AG04450 (cell line): ENCODE results near the gene EFCAB6. TPM values are rescaled to one million over a fixed set of nuclear protein-coding genes. Genes with fewer than 3 reads are reported as not detected.

Source experiments
- CTCF ChIA-PET: fragments of 300-600, 350-600 bp; formaldehyde crosslinking; extraction: SDS; loops from one replicate; lab custom pipeline; 2022; ENCODE audit warnings: antibody characterized with exemption, inconsistent platforms; lab: Charles Lee
- POLR2A ChIA-PET: fragments of 350-600 bp; formaldehyde crosslinking; extraction: SDS; loops from one replicate; lab custom pipeline; 2021; ENCODE audit warnings: antibody characterized with exemption, inconsistent platforms; lab: Yijun Ruan, JAX
- DNase-seq: peaks from one replicate; pipeline ENCODE4 v3.0.0-alpha.2; 2011; ENCODE audit warnings: low read depth, low spot score
- H3K27ac ChIP-seq: one replicate; pipeline ENCODE4 v1.5.1; 2012; ENCODE audit warnings: low read depth, low read length, control low read depth
- H3K27me3 ChIP-seq: one replicate; pipeline ENCODE4 v1.6.0; 2012; ENCODE audit warnings: low read length; ENCODE audit not compliant: control insufficient read depth, insufficient read depth
- H3K4me3 ChIP-seq: 2 replicates; pipeline ENCODE4 v1.5.1; 2011; ENCODE audit warnings: mild to moderate bottlenecking, low read depth, low read length, control low read depth
- H3K9me3 ChIP-seq: 2 replicates; pipeline ENCODE4 v1.5.1; 2012; ENCODE audit warnings: low read length; ENCODE audit not compliant: control insufficient read depth, insufficient read depth
- polyA plus RNA-seq: library from polyadenylated mRNA; depleted of rRNA; stranded (reverse); fragments of >200 nt; gene quantifications from 2 replicates; pipeline ENCODE4 v1.2.3, GENCODE V29; 2011
- TF ChIP-seq, protein P1 (sequence below): IDR thresholded peaks from 2 replicates; pipeline ENCODE4 v1.5.1; 2011; ENCODE audit warnings: low read depth, low read length, control low read depth, inconsistent platforms

Gene EFCAB6
- polyA plus RNA-seq, 1 experiment: 1.4 TPM

- no peak overlapping the region for H3K27ac ChIP-seq
- TF ChIP-seq, protein P1, sequence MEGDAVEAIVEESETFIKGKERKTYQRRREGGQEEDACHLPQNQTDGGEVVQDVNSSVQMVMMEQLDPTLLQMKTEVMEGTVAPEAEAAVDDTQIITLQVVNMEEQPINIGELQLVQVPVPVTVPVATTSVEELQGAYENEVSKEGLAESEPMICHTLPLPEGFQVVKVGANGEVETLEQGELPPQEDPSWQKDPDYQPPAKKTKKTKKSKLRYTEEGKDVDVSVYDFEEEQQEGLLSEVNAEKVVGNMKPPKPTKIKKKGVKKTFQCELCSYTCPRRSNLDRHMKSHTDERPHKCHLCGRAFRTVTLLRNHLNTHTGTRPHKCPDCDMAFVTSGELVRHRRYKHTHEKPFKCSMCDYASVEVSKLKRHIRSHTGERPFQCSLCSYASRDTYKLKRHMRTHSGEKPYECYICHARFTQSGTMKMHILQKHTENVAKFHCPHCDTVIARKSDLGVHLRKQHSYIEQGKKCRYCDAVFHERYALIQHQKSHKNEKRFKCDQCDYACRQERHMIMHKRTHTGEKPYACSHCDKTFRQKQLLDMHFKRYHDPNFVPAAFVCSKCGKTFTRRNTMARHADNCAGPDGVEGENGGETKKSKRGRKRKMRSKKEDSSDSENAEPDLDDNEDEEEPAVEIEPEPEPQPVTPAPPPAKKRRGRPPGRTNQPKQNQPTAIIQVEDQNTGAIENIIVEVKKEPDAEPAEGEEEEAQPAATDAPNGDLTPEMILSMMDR: no peak
- DNase-seq: no peak
- H3K27me3 ChIP-seq: peaks cover 31% of the 10 kb centered on the region
- CTCF ChIA-PET: no interaction called here
- POLR2A ChIA-PET: no interaction called here
- no peak overlapping the region for H3K4me3 ChIP-seq
- no peaks in the 10 kb centered on the region; the same call in 1 of the 2 replicates for H3K9me3 ChIP-seq
These were observed 21.5 kb upstream of the EFCAB6 start for GRCh38 chr22:43833286-43834240.

DNA sequence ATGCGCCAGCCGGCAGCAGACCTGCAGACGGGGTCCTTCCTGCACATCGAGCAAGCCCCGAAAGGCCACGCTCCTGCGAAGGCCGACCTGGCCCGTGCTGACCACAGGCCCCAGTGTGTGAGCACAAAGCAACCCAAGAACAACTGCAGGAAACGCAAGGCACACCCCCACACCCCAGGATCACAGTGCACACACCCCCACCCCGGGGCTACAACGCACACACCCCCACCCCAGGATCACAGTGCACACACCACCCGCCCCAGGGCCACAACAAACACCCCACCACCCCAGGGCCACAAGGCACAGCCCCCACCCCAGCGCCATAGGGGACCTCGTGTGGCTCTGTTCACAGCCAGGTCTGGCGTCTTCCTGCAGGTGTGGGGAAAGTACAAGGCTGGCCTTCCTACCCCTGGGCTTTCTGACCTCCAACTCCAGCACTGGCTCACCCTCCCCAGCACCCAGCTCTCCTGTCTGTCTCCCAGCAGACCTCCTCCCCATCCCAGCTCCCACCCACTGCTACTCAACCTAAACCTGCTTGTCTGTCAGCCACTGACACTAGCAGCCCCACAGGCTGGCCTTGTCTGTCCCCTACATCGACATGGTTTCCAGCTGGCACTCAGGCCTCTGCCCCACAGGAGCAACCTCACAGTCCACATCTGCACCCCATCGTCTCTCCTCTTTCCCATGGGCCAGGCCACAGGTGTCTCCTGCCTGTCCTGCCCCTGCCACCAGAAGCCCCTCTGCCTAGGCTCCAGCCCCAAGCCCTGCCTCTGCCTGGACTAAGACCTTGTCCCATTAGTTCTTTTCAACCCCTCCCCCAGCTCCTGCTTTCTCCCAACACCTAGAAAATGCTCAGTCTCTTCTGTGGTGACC, 20.5 kb upstream of the EFCAB6 start:
- Histone ChIP-seq H3K27me3 (peaks cover 31% of the 10 kb centered on the region), H3K27ac (no peak overlapping the region), H3K9me3 (no peaks in the 10 kb centered on the region; the same call in 1 of the 2 replicates), H3K4me3 (no peak overlapping the region)
- TF ChIP-seq, protein P1: no peak
- DNase-seq: no peak
- ChIA-PET CTCF (no interaction called here), POLR2A (no interaction called here)

DNA sequence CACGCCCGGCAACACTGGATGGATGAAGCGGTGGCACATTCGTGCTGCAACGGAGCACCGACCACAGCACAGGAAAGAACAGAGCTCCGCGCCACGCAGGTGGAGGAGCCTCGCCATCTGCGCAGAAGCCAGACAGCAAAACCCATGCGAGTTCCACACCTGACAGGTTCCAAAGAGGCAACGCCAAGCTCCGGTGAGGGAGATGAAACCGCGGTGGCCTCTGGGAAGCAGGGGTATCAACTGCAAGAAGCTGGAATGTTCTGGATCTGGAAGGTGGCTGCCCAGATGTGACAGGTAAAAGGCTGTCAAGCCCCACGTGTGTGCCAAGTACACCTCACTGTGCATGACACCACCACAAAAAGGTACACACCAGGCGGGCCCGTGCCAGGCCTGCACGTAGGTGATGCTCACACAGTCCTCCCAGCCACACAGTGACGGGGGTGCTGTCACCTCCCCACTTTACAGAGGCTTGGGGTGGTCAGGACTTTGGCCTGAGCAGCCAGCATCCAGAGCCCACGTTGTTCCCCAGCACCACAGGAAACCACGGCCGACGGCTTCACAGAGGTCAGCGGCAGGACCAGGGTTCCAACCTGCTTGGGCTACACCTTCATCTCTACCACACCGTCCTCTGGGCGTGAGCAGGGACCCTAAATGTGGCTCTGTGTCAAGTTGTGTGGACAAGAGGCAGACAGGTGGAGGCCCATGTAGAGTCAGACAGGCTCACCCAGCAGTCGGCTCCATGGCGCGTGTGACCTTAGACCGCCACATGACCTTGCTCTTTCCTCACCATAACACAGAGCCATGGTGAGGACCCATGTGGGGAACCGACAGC, 19.7 kb upstream of the EFCAB6 start:
- CTCF ChIA-PET: no interaction called here

DNA sequence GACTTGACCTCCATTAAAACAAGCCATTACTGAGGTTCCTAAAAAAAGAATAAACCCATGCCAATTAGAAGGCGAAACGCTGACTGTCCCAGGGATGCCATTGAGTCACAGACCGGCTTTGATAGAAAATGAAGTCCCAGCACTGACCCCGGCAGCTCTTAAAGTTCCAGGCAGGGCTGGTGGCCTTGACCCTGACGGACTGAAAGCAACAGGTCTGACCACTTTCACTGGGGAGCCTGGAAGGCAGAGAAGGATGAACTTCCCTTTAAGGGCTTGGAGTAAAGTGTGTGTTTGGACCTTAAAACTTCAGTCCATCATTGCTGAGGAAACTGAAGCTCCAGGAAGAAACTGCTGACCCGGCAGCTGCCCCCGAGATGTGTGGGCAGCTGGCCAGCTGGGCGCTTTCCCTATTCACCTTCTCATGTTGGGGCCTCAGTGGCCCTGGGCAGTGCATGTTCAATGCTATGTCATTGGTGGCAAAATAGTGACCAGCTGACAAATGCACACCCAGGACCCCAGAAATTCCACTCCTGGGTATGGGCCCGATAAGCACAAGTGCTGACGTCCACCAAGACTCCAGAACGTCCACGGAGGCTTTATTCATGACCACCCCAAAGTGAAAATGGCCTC, 18.9 kb upstream of the EFCAB6 start:
- Histone ChIP-seq H3K9me3 (no peaks in the 10 kb centered on the region; the same call in 1 of the 2 replicates), H3K27me3 (peaks cover 28% of the 10 kb centered on the region), H3K4me3 (no peak overlapping the region), H3K27ac (no peak overlapping the region)
- CTCF ChIA-PET: no interaction called here
- TF ChIP-seq, protein P1: no peak
- no peak for DNase-seq
- POLR2A ChIA-PET: no interaction called here

More for the DNA sequence above, 19.7 kb upstream of the EFCAB6 start:
- Histone ChIP-seq H3K27ac (no peak overlapping the region), H3K27me3 (peaks cover 29% of the 10 kb centered on the region), H3K4me3 (no peak overlapping the region), H3K9me3 (no peaks in the 10 kb centered on the region; the same call in 1 of the 2 replicates)
- TF ChIP-seq, protein P1: no peak
- POLR2A ChIA-PET: no interaction called here
- DNase-seq: no peak
